Gastroesophageal sphincter (tissue), 3 donors: ENCODE results near the gene PCK1.

Source experiments
- CTCF ChIP-seq, 4 experiments: fragments of 200-600 bp in 2 of 4; fragments of 450-650 bp in 2 of 4; sonication (generic) in 1 of 4; IDR thresholded peaks; one replicate each; pipeline ENCODE4 v1.5.1; 2017 to 2019; ENCODE audit warnings: antibody characterized with exemption in 4 of 4, mild to moderate bottlenecking in 2 of 4, moderate library complexity in 2 of 4
- EP300 ChIP-seq: sonication (generic); formaldehyde crosslinking; IDR thresholded peaks from one replicate; pipeline ENCODE4 v1.6.1; 2017; ENCODE audit warnings: antibody characterized with exemption, mild to moderate bottlenecking
- POLR2A ChIP-seq, 2 donors: fragments of 450-650 bp; IDR thresholded peaks; one replicate each; pipeline ENCODE4 v1.6.1; 2017; ENCODE audit warnings: antibody characterized with exemption in 2 of 2, mild to moderate bottlenecking in 2 of 2, moderate library complexity in 1 of 2
- POLR2AphosphoS5 ChIP-seq: sonication (generic); formaldehyde crosslinking; IDR thresholded peaks from one replicate; pipeline ENCODE4 v1.6.1; 2017; ENCODE audit warnings: antibody characterized with exemption

- TF ChIP-seq EP300 (no peak), CTCF (IDR thresholded peaks at IDR 0.05) (no peak), POLR2AphosphoS5 (no peak), POLR2A (IDR thresholded peaks at IDR 0.05) (no peak)
Measured at GRCh38 chr20:57525328-57526086, 35.4 kb upstream of the PCK1 start.
